GM12875 (cell line): ENCODE measurements around the gene PLTP.
"Not testable (repeated sequence)": the region's sequence is repeated elsewhere in the genome, so short reads cannot be mapped to it uniquely, and the experiment has no call there.

Experiments used
- H3K4me3 ChIP-seq: one replicate; pipeline ENCODE4 v1.5.1; 2011; ENCODE audit warnings: low read depth, low read length, control low read depth
- CTCF ChIP-seq: IDR thresholded peaks from 2 replicates; pipeline ENCODE4 v1.5.1; 2011; ENCODE audit warnings: low read depth, mild to moderate bottlenecking, control low read depth, inconsistent platforms, low read length, moderate library complexity, borderline replicate concordance; ENCODE audit not compliant: insufficient read depth

Gene PLTP

DNA sequence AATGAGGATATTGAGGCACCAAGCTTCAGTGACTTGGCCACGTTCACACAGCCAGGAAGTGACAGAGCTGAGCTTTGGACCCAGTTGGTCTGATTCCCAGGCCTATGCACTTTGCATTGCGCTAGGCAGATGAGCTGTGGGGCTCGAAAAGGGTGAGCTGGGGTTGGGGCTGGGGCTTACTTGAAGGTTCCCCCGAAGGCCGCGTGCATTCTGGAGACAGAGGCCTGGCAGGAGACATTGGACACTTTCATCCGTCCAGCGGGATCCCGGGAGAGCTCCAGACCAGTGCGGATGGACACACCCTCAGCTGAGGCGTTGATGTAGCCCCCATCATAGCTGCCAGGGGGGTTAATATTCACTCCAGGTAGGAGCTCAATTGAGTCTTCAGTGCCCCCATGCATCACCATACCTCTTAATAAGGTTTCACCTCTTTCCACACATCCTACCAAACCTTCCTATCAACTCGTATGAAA lies 2.6 kb downstream of the PLTP start:
- no peak overlapping the region for H3K4me3 ChIP-seq
- no peak for TF ChIP-seq CTCF

DNA sequence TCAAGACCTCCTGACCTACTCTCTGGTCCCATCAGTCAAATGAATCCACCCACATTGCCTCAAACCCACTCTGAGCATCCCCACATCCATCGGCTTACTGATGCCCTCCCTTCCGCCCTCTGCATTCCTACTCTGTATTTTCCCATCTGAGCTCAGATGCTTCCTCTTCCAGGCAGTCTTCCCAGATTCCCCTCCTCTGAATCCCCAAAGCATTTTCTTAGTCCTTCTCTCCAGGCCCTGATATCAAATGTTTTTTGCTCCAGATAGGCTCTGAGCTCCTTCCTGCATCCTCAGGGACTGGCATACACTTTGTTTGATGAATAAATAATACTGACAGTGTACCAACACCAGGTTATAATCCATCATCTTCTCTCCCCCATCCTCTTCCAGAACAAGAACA lies 3.9 kb downstream of the PLTP start:
- H3K4me3 ChIP-seq = no peak overlapping the region
- TF ChIP-seq CTCF = no peak

DNA sequence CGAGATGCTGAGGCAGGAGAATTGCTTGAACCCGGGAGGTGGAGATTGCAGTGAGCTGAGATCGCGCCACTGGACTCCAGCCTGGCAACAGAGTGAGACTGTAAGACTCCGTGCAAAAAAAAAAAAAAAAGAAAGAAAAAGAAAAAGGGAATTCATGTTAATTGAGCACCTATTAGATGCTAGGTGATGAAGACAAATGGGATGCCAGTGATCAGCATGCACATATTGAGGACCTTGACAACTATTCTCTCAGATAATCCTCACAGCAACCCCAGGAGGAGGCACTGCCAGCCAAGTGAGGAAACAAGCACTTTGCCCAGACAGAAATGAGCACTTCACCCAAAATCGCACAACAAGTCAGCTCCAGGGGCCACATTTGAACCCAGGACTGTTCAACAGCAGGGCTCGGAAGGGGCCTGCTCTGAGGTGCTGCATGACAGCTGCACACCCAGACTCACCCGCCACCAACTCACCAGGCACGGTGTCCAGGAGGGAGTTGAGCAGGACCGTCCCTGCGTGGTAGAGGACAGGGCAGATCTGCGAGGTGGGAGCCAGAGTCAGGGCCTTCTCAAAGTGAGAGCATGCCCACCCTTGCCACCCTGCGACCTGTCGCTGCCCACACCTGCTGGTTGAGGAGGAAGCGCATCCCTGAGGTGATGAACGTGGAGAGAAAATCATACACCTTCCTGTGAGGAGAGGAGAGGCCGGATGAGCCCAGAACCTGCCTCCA lies 4.6 kb downstream of the PLTP start:
- H3K4me3 ChIP-seq = no peak overlapping the region
- no peak for TF ChIP-seq CTCF

- no peak for TF ChIP-seq CTCF
- H3K4me3 ChIP-seq = no peak overlapping the region
These were observed 6.4 kb downstream of the PLTP start for GRCh38 chr20:45905505-45906079.

DNA sequence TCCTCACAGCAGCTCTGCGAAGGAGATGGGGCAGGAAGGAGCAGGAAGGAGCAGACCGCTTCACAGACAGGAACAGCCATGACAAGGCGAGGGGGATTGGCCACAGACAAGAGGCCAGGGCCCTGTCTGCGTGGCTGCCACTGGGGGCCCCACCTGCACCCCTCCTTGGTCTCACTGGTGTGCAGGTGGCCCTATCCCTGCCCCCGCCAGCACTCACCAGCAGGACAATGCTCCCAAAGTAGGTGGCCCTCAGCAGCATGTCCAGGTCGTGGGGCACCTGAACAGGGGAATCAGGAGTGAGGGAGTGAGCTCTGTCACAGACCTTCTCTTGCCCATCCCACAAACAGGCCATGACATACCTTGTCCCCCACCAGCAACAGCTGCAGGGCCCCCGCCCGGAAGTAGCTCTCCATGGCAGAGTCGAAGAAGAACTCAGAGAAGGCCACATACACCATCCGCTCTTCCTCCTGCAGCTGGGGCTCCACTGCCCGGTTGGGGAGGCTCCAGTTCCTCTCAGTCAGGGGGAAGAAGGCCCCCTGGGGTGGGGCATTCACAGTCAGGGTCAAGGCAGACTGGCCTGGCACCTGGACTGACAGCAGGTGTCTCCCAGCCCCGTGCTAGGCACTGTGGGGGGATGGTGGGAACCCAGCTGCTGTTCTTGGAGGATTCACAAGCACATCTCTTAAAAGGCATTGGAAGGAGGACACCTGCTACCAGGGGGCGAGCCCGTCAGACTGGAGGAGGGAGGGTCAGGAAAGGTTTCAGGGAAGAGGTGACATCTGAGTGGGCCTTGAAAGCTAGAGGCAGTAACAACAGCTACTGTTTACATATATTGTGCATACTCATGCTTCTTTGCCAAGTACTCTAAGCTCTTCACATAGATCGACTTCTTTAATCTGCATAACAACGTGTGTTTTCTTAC lies 7.1 kb downstream of the PLTP start:
- no peak overlapping the region for H3K4me3 ChIP-seq
- TF ChIP-seq CTCF = no peak

DNA sequence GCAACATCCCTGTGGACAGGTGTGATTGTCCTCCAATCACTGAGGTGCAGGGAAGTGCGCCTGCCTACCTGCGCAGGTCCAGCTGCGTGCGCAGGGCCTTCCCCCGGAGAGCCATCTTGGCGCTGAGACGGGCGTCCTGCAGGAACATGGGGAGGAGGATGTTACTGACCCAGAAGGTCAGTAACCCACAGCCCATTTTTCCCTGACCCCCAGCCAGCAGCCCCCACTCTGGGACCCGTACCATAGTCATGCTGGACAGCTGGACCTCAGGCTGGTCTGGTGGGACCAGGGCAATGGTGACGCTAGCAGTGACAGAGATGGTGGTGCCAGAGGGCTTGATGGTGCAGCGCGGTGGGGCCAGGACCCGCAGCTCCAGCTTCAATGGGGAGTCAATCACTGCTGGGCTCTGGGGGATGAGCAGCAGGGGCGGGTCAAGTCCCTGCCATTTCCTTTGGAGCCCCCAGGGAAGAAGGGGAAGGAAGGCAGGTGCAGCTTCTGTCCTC lies 9.7 kb downstream of the PLTP start:
- TF ChIP-seq CTCF = no peak
- H3K4me3 ChIP-seq = no peak overlapping the region

- H3K4me3 ChIP-seq = not testable (repeated sequence)
These were observed 10.6 kb downstream of the PLTP start for GRCh38 chr20:45901332-45901731.
